Jurkat, Clone E6-1 (cell line): ENCODE data around the gene PRKRIP1.
"Not testable (repeated sequence)": the region's sequence is repeated elsewhere in the genome, so short reads cannot be mapped to it uniquely, and the experiment has no call there.

Experiments
- DNase-seq: peaks from one replicate; pipeline ENCODE4 v3.0.0-alpha.2; 2011; ENCODE audit warnings: low read depth, low spot score
- H3K4me3 ChIP-seq: 2 replicates; pipeline ENCODE4 v1.5.1; 2011; ENCODE audit warnings: mild to moderate bottlenecking, low read length, control low read depth, moderate library complexity

The PRKRIP1 gene

GRCh38 chr7:102398543-102398942, 2.4 kb downstream of the PRKRIP1 start:
- no peak overlapping the region for H3K4me3 ChIP-seq
- DNase-seq = no peak

GRCh38 chr7:102400360-102400759, 4.2 kb downstream of the PRKRIP1 start:
- no peak overlapping the region for H3K4me3 ChIP-seq

GRCh38 chr7:102403563-102403962, 7.4 kb downstream of the PRKRIP1 start:
- no peak for DNase-seq
- no peak overlapping the region for H3K4me3 ChIP-seq

More at GRCh38 chr7:102400360-102400759, 4.2 kb downstream of the PRKRIP1 start:
- no peak for DNase-seq

- DNase-seq = peak; percentile 61
- no peak overlapping the region for H3K4me3 ChIP-seq
Measured at GRCh38 chr7:102404005-102404861, 8.1 kb downstream of the PRKRIP1 start.

- not testable (repeated sequence) for H3K4me3 ChIP-seq, DNase-seq
Measured at GRCh38 chr7:102404862-102405188, 8.7 kb downstream of the PRKRIP1 start.

- no peak overlapping the region for H3K4me3 ChIP-seq
- DNase-seq = no peak
Measured at GRCh38 chr7:102407910-102408309, 11.7 kb downstream of the PRKRIP1 start.

GRCh38 chr7:102408530-102408929, 12.4 kb downstream of the PRKRIP1 start:
- H3K4me3 ChIP-seq, DNase-seq: not testable (repeated sequence)

- DNase-seq = no peak
- no peak overlapping the region for H3K4me3 ChIP-seq
Measured at GRCh38 chr7:102409340-102409739, 13.2 kb downstream of the PRKRIP1 start.

GRCh38 chr7:102410123-102410522, 14.0 kb downstream of the PRKRIP1 start:
- no peak for DNase-seq

GRCh38 chr7:102410918-102411317, 14.8 kb downstream of the PRKRIP1 start:
- no peak overlapping the region for H3K4me3 ChIP-seq
- no peak for DNase-seq

More at GRCh38 chr7:102410123-102410522, 14.0 kb downstream of the PRKRIP1 start:
- H3K4me3 ChIP-seq = no peak overlapping the region

GRCh38 chr7:102412548-102412947, 16.4 kb downstream of the PRKRIP1 start:
- H3K4me3 ChIP-seq = no peak overlapping the region
- DNase-seq = no peak

- DNase-seq = no peak
- no peak overlapping the region for H3K4me3 ChIP-seq
Measured at GRCh38 chr7:102413091-102413490, 16.9 kb downstream of the PRKRIP1 start.

GRCh38 chr7:102413611-102414010, 17.4 kb downstream of the PRKRIP1 start:
- no peak for DNase-seq
- H3K4me3 ChIP-seq = no peak overlapping the region

GRCh38 chr7:102415685-102416225, 19.6 kb downstream of the PRKRIP1 start:
- no peak overlapping the region for H3K4me3 ChIP-seq
- DNase-seq = no peak

GRCh38 chr7:102416406-102416805, 20.2 kb downstream of the PRKRIP1 start:
- no peak for DNase-seq
- no peak overlapping the region for H3K4me3 ChIP-seq

GRCh38 chr7:102417105-102417504, 20.9 kb downstream of the PRKRIP1 start:
- no peak overlapping the region for H3K4me3 ChIP-seq
- no peak for DNase-seq

- H3K4me3 ChIP-seq = no peak overlapping the region
- DNase-seq = no peak
Measured at GRCh38 chr7:102418592-102418991, 22.4 kb downstream of the PRKRIP1 start.

GRCh38 chr7:102421706-102422240, 25.6 kb downstream of the PRKRIP1 start:
- DNase-seq = no peak
- H3K4me3 ChIP-seq = no peak overlapping the region

- DNase-seq = no peak
- H3K4me3 ChIP-seq = no peak overlapping the region
Measured at GRCh38 chr7:102424129-102424551, 28.0 kb downstream of the PRKRIP1 start.

GRCh38 chr7:102424787-102425218, 28.6 kb downstream of the PRKRIP1 start:
- no peak overlapping the region for H3K4me3 ChIP-seq

More at GRCh38 chr7:102424787-102425218, 28.6 kb downstream of the PRKRIP1 start:
- no peak for DNase-seq
